Measurements from ENCODE around the gene ZNF605. TPM values are rescaled to one million over a fixed set of nuclear protein-coding genes. Genes with fewer than 3 reads are reported as not detected.

ZNF605 gene
- total and polyA plus RNA-seq, 2 of the 8 experiments (the other 6 are each of a cell fraction or from before 2014, with no cell fraction given), result 3.6 to 20.3 TPM

DNA sequence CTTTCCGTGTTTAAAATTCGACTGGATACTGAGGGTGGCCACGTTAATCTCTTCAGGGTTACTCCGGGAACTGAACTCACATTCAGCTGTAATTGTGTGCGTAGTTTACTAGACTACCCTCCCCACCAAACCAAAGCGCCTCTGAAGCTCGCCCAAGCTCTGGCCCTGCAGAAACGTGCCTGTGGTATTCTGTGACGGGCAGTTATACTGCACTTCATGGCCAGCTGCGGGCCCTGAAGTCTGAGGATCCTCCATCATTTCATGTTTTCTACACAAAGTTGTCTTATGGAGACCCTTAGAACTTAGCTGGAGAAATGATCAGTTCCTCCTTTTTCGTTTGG is 30.7 kb upstream of the ZNF605 start (continued):
- no peak for TF ChIP-seq CTCF (IDR thresholded peaks at IDR 0.05; ENCODE audit: control extremely low read depth in 1 of 3, insufficient read depth in 1 of 3, low read depth in 1 of 3, low read length in 3 of 3)
